HG02852 (cell line): ENCODE data around the gene FGF8.

Experiments
- ATAC-seq: cut with Tn5 transposase; IDR thresholded peaks from one replicate; pipeline ENCODE4 v1.9.1; 2021; ENCODE audit warnings: mild to moderate bottlenecking, moderate library complexity; ENCODE audit not compliant: unreplicated experiment

The FGF8 gene

GRCh38 chr10:101770331-101771215 is 5.3 kb downstream of the FGF8 start:
- no peak for ATAC-seq

- no peak for ATAC-seq
Measured at GRCh38 chr10:101769541-101770180, 6.3 kb downstream of the FGF8 start.

GRCh38 chr10:101768791-101769170 is 7.1 kb downstream of the FGF8 start:
- ATAC-seq = no peak

- no peak for ATAC-seq
Measured at GRCh38 chr10:101767966-101768790, 7.7 kb downstream of the FGF8 start.

GRCh38 chr10:101767600-101767945 is 8.3 kb downstream of the FGF8 start:
- no peak for ATAC-seq

DNA sequence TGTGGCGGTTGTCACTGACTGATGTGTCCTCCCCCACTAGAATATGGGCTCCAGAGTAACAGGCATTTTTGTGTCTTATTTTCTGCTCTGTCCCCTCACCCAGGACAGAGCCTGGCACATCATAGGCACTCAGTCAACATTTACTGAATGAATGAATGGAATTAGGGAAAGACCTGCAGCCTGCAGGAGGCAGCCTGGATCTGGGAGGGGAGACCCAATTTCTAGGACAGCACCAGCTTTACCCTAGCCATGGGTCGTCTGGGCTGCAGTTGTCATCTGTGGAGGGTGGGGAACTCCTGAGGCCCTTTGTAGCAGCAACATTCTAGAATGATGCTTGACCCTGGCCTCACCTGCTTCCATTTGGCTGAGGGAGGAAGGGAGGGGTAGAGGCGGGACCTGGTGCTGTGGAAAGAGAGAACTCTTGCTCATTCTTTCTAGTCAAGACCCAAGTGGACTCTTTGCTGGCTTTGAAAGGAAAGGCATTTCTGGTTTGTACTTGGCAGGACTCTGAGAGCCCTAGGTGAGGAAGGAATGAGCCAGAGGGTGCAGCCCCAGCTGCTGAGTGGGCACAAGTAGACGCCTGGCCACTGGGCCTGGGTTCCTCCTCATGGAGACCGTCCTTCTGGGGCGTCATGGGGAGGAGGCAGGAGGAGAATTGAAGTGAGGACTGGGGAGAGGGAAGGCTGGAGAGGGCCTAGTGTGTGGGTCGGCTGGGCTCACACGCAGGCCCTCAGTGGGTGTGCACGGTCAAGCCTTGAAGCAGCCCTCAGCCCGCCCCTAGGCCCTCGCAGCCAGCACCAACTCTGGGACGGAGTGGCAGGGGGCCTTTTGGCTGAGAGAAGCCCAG is 8.9 kb downstream of the FGF8 start:
- no peak for ATAC-seq

DNA sequence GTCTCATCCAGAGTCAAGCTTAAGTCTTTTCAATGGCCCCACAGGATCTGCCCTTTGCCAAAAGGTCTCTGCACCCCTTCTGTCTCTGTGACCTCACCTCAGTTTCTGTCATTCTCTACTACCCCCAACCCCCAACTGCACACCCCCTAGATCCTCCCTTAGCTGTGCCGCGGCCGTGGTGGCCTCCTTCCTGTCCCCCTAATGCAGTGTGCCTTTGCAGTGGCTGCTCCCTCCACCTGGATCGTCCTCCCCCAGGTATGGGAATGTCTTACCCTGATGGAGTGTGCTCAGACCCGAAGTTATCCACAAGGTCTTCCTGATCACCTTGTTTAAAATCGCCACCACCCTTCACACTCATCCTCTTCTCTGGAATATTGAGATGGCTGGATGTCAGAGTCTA is 9.6 kb downstream of the FGF8 start:
- ATAC-seq = no peak

DNA sequence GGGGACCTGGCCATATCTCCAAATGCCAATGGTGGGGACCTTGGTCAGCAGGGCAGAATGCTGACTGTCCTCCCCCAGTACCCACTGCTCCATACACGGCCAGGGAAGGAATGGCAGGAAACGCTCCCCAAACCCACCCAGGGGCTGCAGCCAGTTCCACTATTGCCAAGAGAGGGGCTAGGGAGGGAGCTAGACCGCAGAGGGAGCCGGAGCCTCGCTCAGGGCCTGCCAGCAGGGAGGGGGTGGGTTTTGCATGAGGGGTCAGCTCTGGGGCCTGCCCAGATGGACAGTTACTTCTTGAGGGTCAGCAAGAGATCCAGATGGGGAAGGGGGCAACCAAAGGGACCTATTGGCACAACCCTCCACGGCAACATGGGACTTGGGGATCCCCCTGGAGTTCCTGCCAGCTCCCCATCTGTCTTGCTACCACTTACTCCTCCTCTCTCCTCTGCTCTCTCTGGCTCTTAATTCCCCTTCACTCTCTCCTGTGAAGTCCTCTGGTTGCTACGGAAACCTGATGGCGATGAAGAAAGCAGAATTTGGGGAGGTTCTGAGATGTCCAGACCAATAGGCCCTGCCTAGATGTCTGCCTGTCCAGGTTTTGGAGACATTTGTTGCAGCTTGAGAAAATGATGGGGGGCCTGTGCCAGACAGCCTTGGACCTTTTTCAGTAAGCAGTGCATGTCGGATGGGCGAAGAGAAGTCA is 12.6 kb downstream of the FGF8 start:
- no peak for ATAC-seq

DNA sequence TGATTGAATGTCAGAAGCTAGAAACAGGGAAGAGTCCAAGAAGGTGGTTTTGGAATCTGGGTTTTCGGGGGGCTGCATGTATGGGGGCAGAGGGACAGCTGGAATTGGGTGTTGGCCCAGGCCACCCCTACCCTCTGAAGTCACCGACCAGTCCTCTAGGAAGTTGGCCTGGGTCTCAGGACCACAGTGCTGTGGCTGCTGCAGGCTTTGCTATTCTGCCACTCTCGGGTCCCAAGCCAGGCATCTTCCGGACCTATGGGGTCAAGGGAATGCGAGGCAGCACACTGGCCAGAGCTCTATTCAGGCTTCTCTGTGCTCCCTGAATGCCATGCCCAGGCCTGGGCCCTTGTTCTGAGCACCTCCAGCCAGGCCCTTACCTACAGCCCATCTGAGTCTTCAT is 13.2 kb downstream of the FGF8 start:
- no peak for ATAC-seq

DNA sequence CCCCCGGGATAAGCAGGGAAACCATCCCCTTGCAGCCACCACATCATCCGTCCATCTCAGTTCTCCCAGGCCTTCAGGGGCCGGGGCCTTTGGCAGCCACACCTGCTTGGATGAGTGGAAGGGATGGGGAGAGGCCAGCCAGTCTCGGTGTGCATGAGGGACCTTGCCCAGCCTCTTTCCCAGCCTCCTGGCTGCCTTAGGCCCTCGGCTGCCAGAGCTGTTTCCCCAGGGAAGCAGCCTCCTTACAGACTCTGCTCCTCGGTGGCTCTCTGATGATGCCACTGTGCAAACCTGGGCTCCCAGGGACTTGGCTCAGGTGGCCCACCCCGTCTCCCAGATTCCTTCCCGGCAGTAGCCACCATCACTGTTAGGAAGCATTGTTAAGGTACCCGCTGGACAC is 14.7 kb downstream of the FGF8 start:
- ATAC-seq = no peak

GRCh38 chr10:101760510-101760909 is 15.4 kb downstream of the FGF8 start:
- ATAC-seq = no peak

- no peak for ATAC-seq
Measured at GRCh38 chr10:101759309-101760247, 16.3 kb downstream of the FGF8 start.

DNA sequence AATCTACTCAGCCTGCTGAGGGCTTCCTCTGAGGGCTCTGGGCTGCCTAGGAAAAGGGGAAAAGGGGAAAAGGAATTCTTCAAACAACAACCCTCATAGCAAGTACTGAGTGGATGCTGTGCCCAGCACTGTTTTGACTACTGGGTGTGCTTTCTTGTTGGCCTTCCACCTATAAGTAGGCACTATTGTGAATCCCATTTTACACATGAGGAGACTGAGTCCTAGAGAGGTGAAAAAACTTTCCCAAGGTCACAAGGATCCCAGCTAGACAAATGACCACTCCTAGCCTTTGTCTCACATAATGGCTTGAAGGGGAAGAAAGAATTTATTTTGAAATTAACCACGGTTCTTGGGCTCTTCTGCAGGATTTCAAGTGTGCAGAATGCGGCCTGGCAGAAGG is 17.1 kb downstream of the FGF8 start:
- no peak for ATAC-seq

DNA sequence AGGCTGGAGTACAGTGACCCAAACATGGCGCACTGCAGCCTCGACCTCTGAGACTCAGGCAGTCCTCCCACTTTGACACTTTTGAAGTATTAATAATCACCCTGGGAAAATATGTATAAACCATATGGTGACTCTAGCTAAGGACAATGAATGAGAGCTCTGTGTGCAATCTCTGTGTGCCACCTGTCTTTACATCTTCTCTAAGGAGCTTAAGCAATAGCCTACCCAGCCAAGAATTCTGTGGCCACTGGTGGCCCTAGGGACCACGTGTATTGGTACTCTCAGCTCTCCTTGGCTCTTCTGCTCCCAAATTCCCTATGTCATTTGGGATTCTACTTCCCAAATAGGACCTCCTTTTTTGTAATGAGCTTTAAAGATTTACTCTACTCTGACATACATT is 23.7 kb downstream of the FGF8 start:
- ATAC-seq = no peak

- ATAC-seq = no peak
Measured at GRCh38 chr10:101749047-101750016, 26.6 kb downstream of the FGF8 start.

GRCh38 chr10:101748496-101748895 is 27.4 kb downstream of the FGF8 start:
- ATAC-seq = no peak

DNA sequence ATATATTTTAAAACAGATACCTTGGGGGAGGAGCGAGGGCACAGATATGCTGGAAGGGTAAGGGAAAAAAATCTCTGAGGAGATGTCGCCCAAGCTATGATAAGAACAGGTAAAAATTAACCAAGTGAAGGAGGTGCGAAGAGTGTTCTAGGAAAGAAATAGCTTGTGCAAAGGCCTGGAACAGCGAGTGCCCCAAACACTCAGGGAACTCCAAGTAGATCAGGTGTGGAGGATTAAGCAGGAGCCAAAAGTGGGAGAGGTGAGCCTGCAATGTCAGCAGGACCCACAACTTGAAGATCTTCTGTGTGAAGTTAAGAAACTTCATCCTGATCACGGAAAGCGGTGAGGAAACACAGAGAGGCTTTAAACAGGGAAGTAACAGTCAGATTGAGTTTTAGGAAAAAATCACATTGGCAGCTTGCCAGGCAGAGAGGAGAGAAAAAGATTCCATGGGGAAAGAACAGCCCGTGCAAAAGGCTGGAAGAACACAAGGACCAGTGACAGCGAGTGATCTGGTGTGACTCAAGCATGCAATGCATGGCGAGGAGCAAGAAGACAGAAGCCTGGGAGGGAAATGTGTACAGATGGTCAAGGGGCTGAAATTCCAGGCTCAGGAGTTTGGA is 30.7 kb downstream of the FGF8 start:
- ATAC-seq = no peak
